Suprapubic skin (tissue), 4 donors: Measurements from ENCODE around the gene UVRAG. TPM values are rescaled to one million over a fixed set of nuclear protein-coding genes. Genes with fewer than 3 reads are reported as not detected.

Source experiments
- DNase-seq, 2 donors: peaks; one replicate each; pipeline ENCODE4 v3.0.0-alpha.2; 2019; ENCODE audit warnings: low spot score in 2 of 2
- H3K27ac ChIP-seq: fragments of 200-600 bp; sonication (generic); one replicate; pipeline ENCODE4 v1.5.1; 2019
- H3K27me3 ChIP-seq: fragments of 200-600 bp; sonication (generic); one replicate; pipeline ENCODE4 v1.5.1; 2019
- H3K36me3 ChIP-seq: fragments of 200-600 bp; sonication (generic); one replicate; pipeline ENCODE4 v1.5.1; 2019
- H3K4me1 ChIP-seq: fragments of 200-600 bp; sonication (generic); one replicate; pipeline ENCODE4 v1.5.1; 2019
- H3K4me3 ChIP-seq: fragments of 200-600 bp; sonication (generic); one replicate; pipeline ENCODE4 v1.5.1; 2019; ENCODE audit warnings: mild to moderate bottlenecking
- H3K9me3 ChIP-seq: fragments of 200-600 bp; sonication (generic); one replicate; pipeline ENCODE4 v1.5.1; 2019
- CTCF ChIP-seq, 2 donors: fragments of 200-600 bp in 1 of 2; fragments of 450-650 bp in 1 of 2; sonication (generic) in 1 of 2; IDR thresholded peaks; one replicate each; pipeline ENCODE4 v1.5.1; 2016 to 2019; ENCODE audit warnings: antibody characterized with exemption in 2 of 2, mild to moderate bottlenecking in 1 of 2, moderate library complexity in 1 of 2
- EP300 ChIP-seq: sonication (generic); formaldehyde crosslinking; IDR thresholded peaks from one replicate; pipeline ENCODE4 v1.6.1; 2017; ENCODE audit warnings: antibody characterized with exemption
- POLR2A ChIP-seq, 2 donors: fragments of 450-650 bp; IDR thresholded peaks; one replicate each; pipeline ENCODE4 v1.6.1; 2017; ENCODE audit warnings: antibody characterized with exemption in 2 of 2, mild to moderate bottlenecking in 2 of 2, moderate library complexity in 2 of 2
- POLR2AphosphoS5 ChIP-seq, 3 donors: sonication (generic); formaldehyde crosslinking; IDR thresholded peaks; one replicate each; pipeline ENCODE4 v1.6.1; 2017; ENCODE audit warnings: antibody characterized with exemption in 3 of 3
- WGBS: methylation state at CpG from one replicate; pipeline ENCODE4 v1.1.5; 2018; 5-methylcytosine and 5-hydroxymethylcytosine counted together
- total RNA-seq, 4 donors: library from RNA; depleted of rRNA; stranded (reverse); fragments of >200 nt; gene quantifications; one replicate each; pipeline ENCODE4 v1.1.0, GENCODE V29; 2016

UVRAG gene
- total RNA-seq, 4 donors from 2014 or later = 17.5 to 30.0 (median 22.1) TPM

GRCh38 chr11:76102802-76103201, 287.8 kb downstream of the UVRAG start:
- H3K4me3 ChIP-seq = no peak overlapping the region
- H3K9me3 ChIP-seq = no peaks in the 10 kb centered on the region
- H3K27me3 ChIP-seq = no peaks in the 10 kb centered on the region
- no peak for DNase-seq
- H3K36me3 ChIP-seq = no peaks in the 10 kb centered on the region
- H3K4me1 ChIP-seq = no peaks in the 10 kb centered on the region
- H3K27ac ChIP-seq = no peak overlapping the region
- TF ChIP-seq POLR2AphosphoS5 (IDR thresholded peaks at IDR 0.05) (no peak), EP300 (no peak), CTCF (IDR thresholded peaks at IDR 0.05) (no peak), POLR2A (IDR thresholded peaks at IDR 0.05) (no peak)
- 44% methylated on average over 1 of the region's 1 CpG for WGBS

DNA sequence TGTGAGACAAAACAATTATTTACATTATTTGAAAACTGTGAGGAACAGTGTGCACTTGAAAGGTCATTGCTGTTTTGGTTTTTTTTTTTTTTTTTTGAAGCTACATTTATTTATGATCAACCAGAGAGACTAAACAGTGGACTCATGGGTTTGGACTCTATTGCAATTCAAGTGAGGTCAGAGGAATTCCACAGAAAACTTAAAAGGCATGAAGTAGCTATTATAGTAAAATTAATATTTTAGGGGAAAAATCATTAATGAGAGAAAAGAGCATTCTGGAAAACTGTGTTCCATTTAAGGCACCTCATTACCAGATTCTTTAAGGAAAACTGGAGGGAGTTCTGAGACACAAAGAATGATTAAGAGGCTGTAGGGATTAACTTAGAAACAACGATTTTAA, 288.4 kb downstream of the UVRAG start:
- Histone ChIP-seq H3K9me3 (no peaks in the 10 kb centered on the region), H3K4me3 (no peak overlapping the region), H3K27me3 (no peaks in the 10 kb centered on the region), H3K27ac (no peak overlapping the region), H3K36me3 (no peaks in the 10 kb centered on the region), H3K4me1 (no peaks in the 10 kb centered on the region)
- DNase-seq = no peak
- 60% methylated on average over 1 of the region's 1 CpG for WGBS
- no peak for TF ChIP-seq POLR2AphosphoS5 (IDR thresholded peaks at IDR 0.05)
- no peak for TF ChIP-seq POLR2A (IDR thresholded peaks at IDR 0.05)
- no peak for TF ChIP-seq EP300
- no peak for TF ChIP-seq CTCF (IDR thresholded peaks at IDR 0.05)

GRCh38 chr11:76104285-76104684, 289.3 kb downstream of the UVRAG start:
- H3K4me3 ChIP-seq = no peak overlapping the region
- H3K4me1 ChIP-seq = no peaks in the 10 kb centered on the region
- no peak for TF ChIP-seq CTCF (IDR thresholded peaks at IDR 0.05)
- TF ChIP-seq POLR2AphosphoS5 (IDR thresholded peaks at IDR 0.05) = no peak
- no peak for TF ChIP-seq EP300
- TF ChIP-seq POLR2A (IDR thresholded peaks at IDR 0.05) = no peak
- H3K36me3 ChIP-seq = no peaks in the 10 kb centered on the region
- H3K9me3 ChIP-seq = no peaks in the 10 kb centered on the region
- H3K27me3 ChIP-seq = no peaks in the 10 kb centered on the region
- WGBS = 95% methylated on average over 7 of the region's 7 CpGs
- H3K27ac ChIP-seq = no peak overlapping the region
- DNase-seq = no peak

GRCh38 chr11:76105637-76106036, 290.6 kb downstream of the UVRAG start:
- H3K9me3 ChIP-seq = no peaks in the 10 kb centered on the region

GRCh38 chr11:76107971-76108370, 293.0 kb downstream of the UVRAG start:
- Histone ChIP-seq H3K27me3 (no peaks in the 10 kb centered on the region), H3K27ac (no peak overlapping the region), H3K9me3 (no peaks in the 10 kb centered on the region), H3K4me1 (no peaks in the 10 kb centered on the region), H3K36me3 (no peaks in the 10 kb centered on the region), H3K4me3 (no peak overlapping the region)
- no peak for DNase-seq
- TF ChIP-seq POLR2A (IDR thresholded peaks at IDR 0.05) (no peak), CTCF (IDR thresholded peaks at IDR 0.05) (no peak), POLR2AphosphoS5 (IDR thresholded peaks at IDR 0.05) (no peak), EP300 (no peak)
- WGBS = 63% methylated on average over 3 of the region's 3 CpGs

More at GRCh38 chr11:76105637-76106036, 290.6 kb downstream of the UVRAG start:
- 100% methylated on average over 1 of the region's 1 CpG for WGBS
- no peak for TF ChIP-seq POLR2A (IDR thresholded peaks at IDR 0.05)
- TF ChIP-seq POLR2AphosphoS5 (IDR thresholded peaks at IDR 0.05) = no peak
- TF ChIP-seq EP300 = no peak
- TF ChIP-seq CTCF (IDR thresholded peaks at IDR 0.05) = no peak
- H3K4me1 ChIP-seq = no peaks in the 10 kb centered on the region
- H3K27me3 ChIP-seq = no peaks in the 10 kb centered on the region
- no peaks in the 10 kb centered on the region for H3K36me3 ChIP-seq
- no peak overlapping the region for H3K4me3 ChIP-seq
- no peak overlapping the region for H3K27ac ChIP-seq
- no peak for DNase-seq
